Vagina (tissue), 2 donors: Measurements from ENCODE around the gene NDNF.

Source experiments
- POLR2A ChIP-seq, 2 donors: fragments of 450-650 bp; IDR thresholded peaks; one replicate each; pipeline ENCODE4 v1.6.1; 2017; ENCODE audit warnings: antibody characterized with exemption in 2 of 2, mild to moderate bottlenecking in 2 of 2, moderate library complexity in 2 of 2
- POLR2AphosphoS5 ChIP-seq, 2 donors: sonication (generic); formaldehyde crosslinking; IDR thresholded peaks; one replicate each; pipeline ENCODE4 v1.9.0; 2017; ENCODE audit warnings: antibody characterized with exemption in 2 of 2, mild to moderate bottlenecking in 2 of 2, low read depth in 1 of 2; ENCODE audit not compliant: insufficient read depth in 1 of 2
- TF ChIP-seq, protein P1 (sequence below), 3 experiments: fragments of 450-650 bp in 2 of 3; fragments of 200-600 bp in 1 of 3; sonication (generic) in 1 of 3; IDR thresholded peaks; one replicate each; pipeline ENCODE4 v1.5.1; 2017 to 2019; ENCODE audit warnings: antibody characterized with exemption in 3 of 3, mild to moderate bottlenecking in 2 of 3, moderate library complexity in 2 of 3

DNA sequence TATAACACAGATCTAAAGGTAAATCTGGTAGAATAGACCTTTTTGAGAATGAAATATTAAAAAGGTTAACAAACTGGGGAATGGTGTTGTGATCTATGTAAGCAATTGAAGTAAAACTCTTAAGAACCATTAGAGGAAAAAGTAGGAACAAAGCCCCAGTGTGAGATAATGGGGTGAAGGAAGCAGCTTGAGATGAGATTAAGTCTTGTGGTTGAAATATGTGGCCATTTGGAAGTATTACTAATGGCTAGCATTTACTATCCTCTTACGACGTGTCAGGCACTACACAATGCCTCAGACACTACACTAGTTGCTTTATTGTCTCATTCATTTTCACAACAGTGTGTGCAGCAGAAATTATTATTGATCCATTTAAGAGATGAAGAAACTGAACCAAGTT, 25.9 kb upstream of the NDNF start:
- TF ChIP-seq POLR2A (IDR thresholded peaks at IDR 0.05) (no peak), POLR2AphosphoS5 (IDR thresholded peaks at IDR 0.05; ENCODE audit: insufficient read depth in 1 of 2, low read depth in 1 of 2) (no peak)
- TF ChIP-seq, protein P1, sequence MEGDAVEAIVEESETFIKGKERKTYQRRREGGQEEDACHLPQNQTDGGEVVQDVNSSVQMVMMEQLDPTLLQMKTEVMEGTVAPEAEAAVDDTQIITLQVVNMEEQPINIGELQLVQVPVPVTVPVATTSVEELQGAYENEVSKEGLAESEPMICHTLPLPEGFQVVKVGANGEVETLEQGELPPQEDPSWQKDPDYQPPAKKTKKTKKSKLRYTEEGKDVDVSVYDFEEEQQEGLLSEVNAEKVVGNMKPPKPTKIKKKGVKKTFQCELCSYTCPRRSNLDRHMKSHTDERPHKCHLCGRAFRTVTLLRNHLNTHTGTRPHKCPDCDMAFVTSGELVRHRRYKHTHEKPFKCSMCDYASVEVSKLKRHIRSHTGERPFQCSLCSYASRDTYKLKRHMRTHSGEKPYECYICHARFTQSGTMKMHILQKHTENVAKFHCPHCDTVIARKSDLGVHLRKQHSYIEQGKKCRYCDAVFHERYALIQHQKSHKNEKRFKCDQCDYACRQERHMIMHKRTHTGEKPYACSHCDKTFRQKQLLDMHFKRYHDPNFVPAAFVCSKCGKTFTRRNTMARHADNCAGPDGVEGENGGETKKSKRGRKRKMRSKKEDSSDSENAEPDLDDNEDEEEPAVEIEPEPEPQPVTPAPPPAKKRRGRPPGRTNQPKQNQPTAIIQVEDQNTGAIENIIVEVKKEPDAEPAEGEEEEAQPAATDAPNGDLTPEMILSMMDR (IDR thresholded peaks at IDR 0.05) = no peak
